Kidney epithelial cell (primary cell): ENCODE data around the gene CREB5. TPM values are rescaled to one million over a fixed set of nuclear protein-coding genes. Genes with fewer than 3 reads are reported as not detected.
"Not testable (repeated sequence)": the region's sequence is repeated elsewhere in the genome, so short reads cannot be mapped to it uniquely, and the experiment has no call there.

ENCODE experiments used
- DNase-seq: peaks from one replicate; pipeline ENCODE4 v3.0.0-alpha.2; 2010; ENCODE audit warnings: low read depth
- H3K27me3 ChIP-seq: 2 replicates; pipeline ENCODE4 v1.6.0; 2011; ENCODE audit warnings: low read length; ENCODE audit not compliant: control insufficient read depth, insufficient read depth
- H3K36me3 ChIP-seq: 2 replicates; pipeline ENCODE4 v1.5.1; 2011; ENCODE audit warnings: low read length; ENCODE audit not compliant: control insufficient read depth, insufficient read depth
- H3K4me3 ChIP-seq: 2 replicates; pipeline ENCODE4 v1.5.1; 2011; ENCODE audit warnings: low read depth, mild to moderate bottlenecking, control low read depth, low read length
- CTCF ChIP-seq: IDR thresholded peaks from 2 replicates; pipeline ENCODE4 v1.5.1; 2011; ENCODE audit warnings: mild to moderate bottlenecking, moderate library complexity, low read length, control low read depth, inconsistent platforms; ENCODE audit not compliant: insufficient read depth, poor library complexity, severe bottlenecking
- total RNA-seq: library from RNA; depleted of rRNA; stranded (reverse); fragments of >200 nt; gene quantifications from 2 replicates; pipeline ENCODE4 v1.2.3, GENCODE V29; 2015

Gene CREB5
- total RNA-seq, 1 donor from 2014 or later: 27.9 TPM

GRCh38 chr7:28778786-28779185, 366.5 kb downstream of the CREB5 start:
- DNase-seq: no peak
- no peak overlapping the region for H3K4me3 ChIP-seq
- no peak for TF ChIP-seq CTCF
- H3K36me3 ChIP-seq: no peaks in the 10 kb centered on the region
- no peaks in the 10 kb centered on the region for H3K27me3 ChIP-seq

- no peak for TF ChIP-seq CTCF
- no peaks in the 10 kb centered on the region for H3K27me3 ChIP-seq
- H3K4me3 ChIP-seq: no peak overlapping the region
- H3K36me3 ChIP-seq: no peaks in the 10 kb centered on the region
- DNase-seq: no peak
Measured at GRCh38 chr7:28779954-28780353, 367.6 kb downstream of the CREB5 start.

GRCh38 chr7:28782362-28782761, 370.0 kb downstream of the CREB5 start:
- no peak for TF ChIP-seq CTCF
- no peaks in the 10 kb centered on the region for H3K27me3 ChIP-seq
- DNase-seq: no peak
- H3K4me3 ChIP-seq: no peak overlapping the region
- no peaks in the 10 kb centered on the region for H3K36me3 ChIP-seq

DNA sequence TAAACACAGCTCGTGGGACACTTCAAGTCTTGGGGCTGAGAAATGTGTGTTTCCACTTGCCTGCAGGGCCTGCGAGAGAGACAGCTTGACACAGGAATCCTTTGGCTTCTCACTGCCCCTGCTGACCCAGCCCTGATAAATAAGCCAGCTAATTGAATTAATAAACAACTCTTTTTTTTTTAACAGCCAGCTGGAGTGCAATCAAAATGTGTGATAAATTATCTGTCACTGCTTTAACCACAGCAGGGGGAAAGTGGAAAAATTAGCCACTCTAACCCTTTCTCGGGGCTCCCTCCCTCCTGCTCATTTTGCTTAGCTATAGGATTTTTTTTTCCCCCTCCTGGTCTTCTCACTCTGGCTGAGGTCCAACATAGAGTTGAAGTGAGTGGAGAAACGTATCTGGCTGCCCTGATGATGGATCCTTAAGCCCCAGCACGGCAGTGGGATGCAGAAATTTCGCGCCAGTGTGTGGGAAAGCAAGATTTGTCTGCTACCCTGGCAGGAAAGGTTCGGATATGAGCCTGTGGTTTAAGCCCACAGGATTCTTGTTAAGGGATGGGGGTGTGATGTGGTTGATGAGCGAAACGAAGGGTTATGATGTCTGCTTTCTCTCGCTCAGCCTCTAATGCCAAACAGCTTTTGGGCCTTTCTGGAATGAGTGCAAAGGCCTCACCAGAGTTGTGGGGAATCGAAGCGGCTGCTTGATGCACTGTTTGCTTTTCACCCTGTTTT, 372.0 kb downstream of the CREB5 start:
- TF ChIP-seq CTCF: no peak
- no peaks in the 10 kb centered on the region for H3K36me3 ChIP-seq
- no peak overlapping the region for H3K4me3 ChIP-seq
- H3K27me3 ChIP-seq: no peaks in the 10 kb centered on the region
- DNase-seq: no peak

DNA sequence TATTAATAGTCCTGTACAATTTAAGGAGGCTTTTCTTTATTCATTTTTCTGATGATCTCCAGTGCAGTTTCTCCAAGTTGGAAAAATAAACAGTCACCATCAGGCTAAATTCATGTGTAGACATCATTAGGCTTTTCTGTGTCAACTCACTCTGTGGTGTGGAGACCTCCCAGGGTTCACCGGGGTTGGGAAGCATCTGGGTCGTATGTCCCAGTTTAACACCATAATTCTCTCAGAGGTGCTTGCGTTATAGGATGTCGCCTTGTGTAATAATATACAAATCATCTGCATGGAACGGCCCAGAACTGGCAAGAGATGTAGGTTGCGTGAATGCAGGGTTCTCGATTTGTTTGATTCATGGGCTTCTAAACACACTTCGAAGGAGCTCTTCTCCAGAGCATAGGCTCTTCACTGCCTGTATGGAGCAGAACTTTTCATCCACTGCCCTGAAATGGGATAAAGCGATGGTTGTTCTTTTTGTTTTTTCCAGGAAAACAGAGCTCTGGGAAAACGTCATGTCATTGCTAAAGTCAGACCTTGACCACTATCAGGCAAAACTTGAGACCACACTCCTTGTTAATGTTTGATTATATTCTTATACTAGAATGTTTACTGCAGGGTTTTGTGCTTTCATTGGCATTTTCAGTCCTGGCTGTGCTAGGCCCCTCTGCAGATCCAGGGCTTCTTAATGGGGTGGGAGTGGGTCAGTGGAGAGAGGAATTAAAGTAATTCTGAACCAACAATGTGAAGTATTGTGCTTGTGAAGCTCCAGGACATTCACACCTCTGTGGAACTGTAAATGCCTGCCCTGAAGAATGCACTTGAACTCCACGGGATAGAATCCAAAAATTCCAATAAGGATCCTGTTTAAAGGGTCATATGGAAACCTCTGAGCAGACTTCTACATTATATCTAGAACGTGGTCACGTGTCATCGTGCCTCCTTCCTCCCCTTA, 373.0 kb downstream of the CREB5 start:
- H3K36me3 ChIP-seq: no peaks in the 10 kb centered on the region
- no peak for DNase-seq
- no peak overlapping the region for H3K4me3 ChIP-seq
- no peak for TF ChIP-seq CTCF
- no peaks in the 10 kb centered on the region for H3K27me3 ChIP-seq

GRCh38 chr7:28786156-28786555, 373.8 kb downstream of the CREB5 start:
- not testable (repeated sequence) for DNase-seq, H3K36me3 ChIP-seq

More at GRCh38 chr7:28786156-28786555, 373.8 kb downstream of the CREB5 start:
- not testable (repeated sequence) for H3K4me3 ChIP-seq, H3K27me3 ChIP-seq
